ENCODE measurements around the gene WDR83.

DNA sequence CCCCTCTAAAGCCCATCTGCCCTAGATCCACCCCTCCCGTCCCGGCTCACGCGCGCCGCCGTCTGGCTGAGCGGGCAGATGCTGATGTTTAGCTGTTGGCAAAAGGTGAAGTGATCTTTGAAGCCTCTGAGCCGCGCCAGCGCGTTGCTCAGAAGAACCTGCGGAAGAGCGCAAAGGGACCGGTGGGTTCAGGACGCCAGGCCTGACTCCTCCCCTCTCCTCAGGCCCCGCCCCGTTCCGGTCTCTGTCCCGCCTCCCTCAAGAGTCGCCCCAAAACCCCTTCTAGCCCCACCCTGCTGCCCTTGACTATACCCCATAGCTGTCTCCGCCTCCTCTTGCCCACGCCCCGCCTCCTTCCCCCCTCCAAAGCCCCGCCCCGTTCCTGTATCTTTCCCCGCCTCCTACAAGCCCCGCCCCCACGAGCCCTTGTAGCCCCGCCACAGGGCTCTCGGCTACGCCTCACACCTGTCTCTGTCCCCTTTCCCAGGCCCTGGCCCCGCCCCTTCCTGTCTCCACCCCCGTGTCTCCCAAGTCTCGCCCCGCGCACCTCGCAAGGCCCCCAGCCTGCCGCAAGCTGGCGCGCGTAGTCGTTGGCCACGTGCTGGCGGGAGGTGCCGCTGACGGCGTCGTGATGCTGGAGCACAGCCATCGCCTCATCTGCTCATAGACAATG lies 9.6 kb upstream of the WDR83 start:
- TF ChIP-seq, protein P1, sequence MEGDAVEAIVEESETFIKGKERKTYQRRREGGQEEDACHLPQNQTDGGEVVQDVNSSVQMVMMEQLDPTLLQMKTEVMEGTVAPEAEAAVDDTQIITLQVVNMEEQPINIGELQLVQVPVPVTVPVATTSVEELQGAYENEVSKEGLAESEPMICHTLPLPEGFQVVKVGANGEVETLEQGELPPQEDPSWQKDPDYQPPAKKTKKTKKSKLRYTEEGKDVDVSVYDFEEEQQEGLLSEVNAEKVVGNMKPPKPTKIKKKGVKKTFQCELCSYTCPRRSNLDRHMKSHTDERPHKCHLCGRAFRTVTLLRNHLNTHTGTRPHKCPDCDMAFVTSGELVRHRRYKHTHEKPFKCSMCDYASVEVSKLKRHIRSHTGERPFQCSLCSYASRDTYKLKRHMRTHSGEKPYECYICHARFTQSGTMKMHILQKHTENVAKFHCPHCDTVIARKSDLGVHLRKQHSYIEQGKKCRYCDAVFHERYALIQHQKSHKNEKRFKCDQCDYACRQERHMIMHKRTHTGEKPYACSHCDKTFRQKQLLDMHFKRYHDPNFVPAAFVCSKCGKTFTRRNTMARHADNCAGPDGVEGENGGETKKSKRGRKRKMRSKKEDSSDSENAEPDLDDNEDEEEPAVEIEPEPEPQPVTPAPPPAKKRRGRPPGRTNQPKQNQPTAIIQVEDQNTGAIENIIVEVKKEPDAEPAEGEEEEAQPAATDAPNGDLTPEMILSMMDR (IDR thresholded peaks at IDR 0.05) = no peak
- TF ChIP-seq POLR2A (IDR thresholded peaks at IDR 0.05) = no peak

Measured in adrenal gland (tissue), 5 donors.